HG02970 (cell line): Measurements from ENCODE around the gene IMMP2L.

ENCODE experiments used
- ATAC-seq: cut with Tn5 transposase; IDR thresholded peaks from one replicate; pipeline ENCODE4 v1.9.1; 2021; ENCODE audit warnings: mild to moderate bottlenecking, moderate library complexity, moderate number of reproducible peaks; ENCODE audit not compliant: unreplicated experiment, low FRiP score

The IMMP2L gene

DNA sequence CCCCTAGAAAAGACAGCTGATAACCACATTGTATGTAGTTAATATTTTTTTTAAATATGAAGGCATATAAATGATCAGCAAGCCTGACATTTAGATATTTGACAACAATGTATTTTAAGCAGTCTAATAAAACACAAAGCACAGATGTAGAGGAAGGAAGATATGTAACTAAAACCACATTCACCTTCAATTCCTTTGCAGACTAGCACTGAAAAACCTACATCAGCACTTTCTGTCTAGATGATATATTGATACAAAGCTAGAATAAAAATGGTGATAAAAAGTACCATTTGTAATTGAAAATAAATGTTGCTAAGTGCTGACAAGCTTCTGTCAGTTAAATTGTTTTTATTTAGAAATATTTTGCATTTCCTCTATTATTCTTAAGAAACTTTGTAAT is 153.6 kb downstream of the IMMP2L start:
- ATAC-seq, result no peak

DNA sequence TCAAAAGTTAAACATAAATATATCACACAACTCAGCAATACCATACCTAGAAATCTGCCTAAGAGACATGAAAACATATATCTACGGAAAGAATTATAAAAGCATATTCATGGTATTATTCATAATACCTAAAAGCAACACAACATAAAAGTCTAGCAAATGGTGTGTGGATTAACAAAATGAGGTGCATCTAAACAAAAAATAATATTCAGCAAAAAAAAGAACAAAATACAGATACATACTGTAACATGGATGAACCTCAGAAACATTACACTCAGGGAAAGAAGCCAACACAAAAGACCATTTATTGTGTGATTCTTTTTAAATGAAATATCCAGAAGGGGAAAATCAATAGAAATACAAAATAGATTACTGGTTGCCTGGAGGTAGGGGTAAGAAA is 155.0 kb downstream of the IMMP2L start:
- ATAC-seq, result no peak

DNA sequence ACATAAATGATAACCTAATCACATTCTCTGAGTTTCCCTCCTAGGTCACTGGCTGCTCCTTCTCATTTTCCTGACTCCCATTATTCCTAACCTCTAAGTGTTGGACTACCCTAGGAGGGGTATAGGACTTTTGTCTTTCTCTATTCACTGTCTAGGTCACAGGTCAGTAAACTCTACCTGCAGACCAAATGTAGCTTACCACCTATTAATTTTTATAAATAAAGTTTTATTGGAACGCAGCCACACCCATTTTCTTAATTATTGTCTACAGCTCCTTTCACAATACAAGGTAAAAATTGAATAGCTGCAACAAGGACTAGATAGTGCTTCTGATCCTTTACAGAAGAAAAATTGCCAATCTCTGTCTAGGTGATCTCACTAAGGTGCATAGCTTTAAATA is 156.7 kb downstream of the IMMP2L start:
- ATAC-seq, result no peak

DNA sequence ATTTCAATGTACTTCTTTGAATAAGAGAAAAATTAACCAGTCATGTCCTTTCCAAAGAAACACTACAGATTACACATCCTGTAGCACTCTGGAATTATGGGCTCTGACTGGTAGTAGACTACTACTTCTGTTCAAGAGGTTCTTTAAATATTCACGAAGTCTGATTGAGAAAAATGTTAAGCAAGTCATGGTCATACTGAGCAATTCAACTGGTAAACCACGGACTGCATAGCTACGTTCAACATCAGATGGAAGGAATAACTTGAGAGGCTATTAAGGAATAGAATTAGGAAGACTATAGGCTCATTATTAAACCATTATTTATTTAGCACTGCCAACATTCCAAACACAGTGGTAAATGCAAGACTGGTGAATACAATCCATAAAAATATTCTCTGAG is 160.8 kb downstream of the IMMP2L start:
- no peak for ATAC-seq

DNA sequence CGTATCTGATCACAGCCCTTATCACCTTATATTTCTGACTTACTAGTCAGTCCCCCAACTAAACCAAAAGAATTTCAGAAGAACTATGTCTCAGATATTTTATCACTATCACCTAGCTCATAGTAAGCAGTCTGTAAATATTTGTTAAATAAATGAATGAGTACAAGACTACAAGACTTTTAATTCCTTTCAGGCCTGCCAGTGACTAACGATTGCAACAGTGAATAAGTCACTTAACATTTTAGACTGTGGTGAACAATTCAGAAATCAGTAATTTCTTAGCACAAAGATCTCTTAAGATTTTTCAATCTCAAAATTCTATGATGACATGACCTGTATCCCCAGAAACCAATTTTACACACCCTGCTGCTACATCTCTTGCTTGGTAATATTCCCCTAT is 162.2 kb downstream of the IMMP2L start:
- no peak for ATAC-seq

DNA sequence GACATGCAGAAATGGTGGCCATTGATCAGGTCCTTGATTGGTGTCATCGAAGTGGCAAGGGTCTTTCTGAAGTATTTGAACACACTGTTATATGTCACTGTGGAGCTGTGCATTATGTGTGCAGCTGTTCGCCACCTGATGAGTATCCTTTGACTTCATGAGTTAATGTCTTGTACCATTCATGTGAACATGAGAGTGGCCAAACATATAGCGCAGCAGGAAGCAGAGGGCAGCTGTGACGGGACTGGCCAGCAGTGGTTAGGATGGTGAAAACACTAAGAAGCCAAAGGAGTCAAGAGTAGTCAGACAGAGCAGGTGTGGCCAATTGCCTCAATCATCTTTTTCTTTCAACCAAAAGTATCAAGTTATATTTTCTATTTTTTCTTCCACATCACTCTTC is 167.4 kb downstream of the IMMP2L start:
- ATAC-seq, result no peak

DNA sequence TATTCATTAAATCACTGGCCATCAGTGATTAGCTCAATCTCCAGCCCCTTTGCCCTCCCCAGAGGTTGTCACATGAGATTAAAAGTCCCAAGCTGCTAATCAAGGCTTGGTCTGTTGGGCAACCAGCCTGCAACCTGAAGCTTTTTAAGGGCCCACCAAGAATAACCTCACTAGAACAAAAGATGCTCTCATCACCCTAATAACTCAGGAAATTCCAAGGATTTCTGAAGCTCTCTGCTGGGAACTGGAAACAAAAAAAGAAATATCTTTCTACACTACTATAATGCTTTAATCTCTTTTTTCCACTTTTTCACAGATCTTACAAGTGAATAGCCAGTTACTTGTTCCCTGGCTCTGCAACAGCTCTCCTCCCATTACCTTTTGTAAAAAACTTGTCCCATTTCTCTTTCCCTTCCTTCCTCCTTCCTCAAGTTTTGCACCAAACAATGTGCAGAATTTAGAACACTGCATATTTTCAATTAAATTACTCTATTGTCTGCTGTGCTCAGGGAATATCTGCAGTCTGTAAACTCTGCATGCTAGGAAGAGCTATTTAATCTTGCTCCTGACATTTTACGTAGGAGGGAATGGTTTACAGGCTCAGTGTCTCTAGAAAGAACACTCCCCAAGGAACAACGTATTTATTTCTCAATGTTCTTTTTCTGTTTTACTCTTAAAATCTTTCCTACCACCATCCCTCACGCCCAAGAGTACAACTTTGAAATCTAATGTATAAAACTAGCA is 169.1 kb downstream of the IMMP2L start:
- no peak for ATAC-seq

DNA sequence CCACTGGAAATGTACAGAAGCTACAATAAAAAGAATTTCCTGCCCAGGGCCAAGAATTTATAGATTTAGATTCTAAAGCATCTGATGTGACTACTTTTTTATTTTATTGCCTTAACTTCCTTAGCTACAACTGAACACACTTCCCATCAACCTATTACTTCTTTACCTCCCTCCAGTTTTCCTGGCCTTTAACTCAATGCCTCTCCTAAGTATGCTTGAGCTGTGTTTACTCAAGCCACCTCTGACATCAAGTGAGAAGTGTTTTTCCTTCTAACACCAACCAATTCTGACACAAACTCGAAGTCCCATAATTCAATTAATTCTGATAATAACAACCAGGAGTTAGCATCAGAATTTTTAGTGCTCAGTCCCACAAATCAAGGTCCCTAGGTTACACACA is 170.0 kb downstream of the IMMP2L start:
- ATAC-seq, result no peak

DNA sequence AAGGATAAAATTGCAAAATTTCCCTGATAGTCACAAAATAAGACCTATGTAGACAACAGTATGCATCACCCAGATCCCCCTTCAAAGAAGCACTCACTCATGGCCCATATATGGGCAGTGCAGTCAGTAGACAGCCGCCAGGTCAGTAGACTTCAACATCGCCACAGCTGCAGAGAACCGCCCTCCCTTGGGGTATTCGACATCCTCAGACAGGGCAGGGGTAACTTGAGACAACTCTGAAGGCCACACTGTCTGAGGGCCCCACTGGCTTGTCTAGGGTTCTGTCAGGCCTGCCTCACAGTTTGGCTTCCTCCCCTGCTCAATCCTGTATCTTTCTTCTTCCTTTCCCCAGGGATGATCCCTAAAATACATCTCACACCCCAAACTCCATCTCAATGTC is 172.3 kb downstream of the IMMP2L start:
- no peak for ATAC-seq

DNA sequence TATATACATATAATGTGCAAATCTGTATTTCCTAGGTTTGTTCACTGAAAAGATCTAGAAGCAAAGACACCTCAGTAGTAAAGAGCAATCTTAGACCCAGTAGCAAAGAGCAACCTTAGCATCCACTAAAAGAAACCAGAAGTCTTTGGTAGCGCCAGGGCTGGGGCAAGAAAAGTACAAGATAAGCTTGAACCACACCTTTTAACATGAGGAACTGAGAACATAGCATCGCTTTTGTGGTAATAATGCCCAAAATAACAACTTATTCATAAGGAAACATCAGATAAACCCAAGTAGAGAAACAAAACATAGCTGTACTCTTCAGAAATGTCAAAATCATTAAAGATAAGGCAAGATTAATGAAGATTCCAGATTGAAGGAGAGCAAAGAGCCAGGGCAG is 173.4 kb downstream of the IMMP2L start:
- ATAC-seq, result no peak

DNA sequence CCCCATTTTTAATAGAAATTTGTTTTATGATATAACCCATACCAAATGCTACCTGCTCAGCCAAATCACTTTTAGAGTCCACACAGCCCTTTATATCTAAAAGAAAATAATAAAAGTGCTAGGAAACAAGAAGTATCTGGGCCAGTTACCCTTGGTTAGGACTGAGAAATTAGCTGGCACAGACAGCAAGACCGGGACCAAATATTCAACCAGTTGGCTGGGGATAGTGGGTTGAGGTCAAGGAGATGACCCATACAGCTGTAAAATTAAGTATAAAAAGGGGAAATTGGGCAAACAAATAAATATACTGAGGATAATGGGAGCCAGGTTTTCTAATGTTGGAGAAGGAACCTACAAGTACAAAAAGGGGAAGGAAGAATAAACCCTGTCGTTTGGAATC is 174.3 kb downstream of the IMMP2L start:
- ATAC-seq, result no peak

DNA sequence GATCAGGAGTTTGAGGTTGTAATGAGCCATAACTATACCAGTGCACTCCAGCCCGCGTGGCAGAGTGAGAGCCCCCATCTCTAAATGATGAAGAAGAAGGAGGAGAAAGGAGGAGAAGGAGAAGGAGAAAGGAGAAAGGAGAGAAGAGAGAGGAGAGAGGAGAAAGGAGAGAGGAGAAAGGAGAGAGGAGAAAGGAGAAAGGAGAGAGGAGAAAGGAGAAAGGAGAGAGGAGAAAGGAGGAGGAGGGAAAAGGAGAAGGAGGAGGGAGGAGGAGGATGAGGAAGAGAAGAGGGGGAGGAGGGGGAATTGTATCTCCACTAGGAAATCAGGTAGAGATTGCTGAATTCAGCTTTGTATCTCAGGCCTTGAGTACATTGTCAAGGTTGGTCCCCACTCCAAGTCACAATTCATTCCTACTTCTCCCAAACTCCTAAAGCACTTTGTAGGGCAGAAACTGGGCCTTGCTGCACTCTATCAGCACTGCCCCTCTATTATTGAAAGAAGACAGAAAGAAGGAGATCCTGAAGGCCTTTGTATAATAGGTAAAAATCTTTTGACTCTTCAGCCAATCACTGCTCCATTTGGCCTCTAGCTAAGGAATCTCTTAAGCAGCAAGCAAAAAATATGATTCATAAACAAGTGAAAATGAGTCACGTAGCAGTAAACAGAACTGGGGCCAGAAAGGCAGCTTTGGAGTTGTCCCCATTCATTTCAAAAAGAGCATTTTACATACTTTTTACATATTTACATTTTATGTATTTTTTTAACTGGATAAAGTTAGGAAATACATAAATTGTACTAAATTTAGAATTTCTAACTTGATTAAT is 178.0 kb downstream of the IMMP2L start:
- ATAC-seq, result no peak

DNA sequence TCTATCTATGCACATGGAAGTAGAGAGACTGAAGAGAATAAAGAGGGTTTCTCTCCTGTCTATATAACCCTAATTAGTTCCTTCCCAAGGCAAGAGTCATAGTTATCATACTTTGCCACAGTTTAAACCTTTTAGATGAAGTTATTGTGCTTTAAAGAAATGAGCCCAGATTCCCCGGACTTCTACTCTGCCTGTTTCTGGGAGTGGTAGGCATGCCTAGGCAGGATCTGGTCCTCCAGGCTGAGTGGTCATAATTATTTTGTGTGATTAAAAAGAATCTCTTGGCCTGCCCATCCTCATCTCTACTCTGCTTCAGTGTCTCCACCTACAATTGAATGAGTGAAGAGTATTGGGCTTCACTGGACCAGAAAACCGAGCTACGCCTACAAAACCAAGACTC is 179.2 kb downstream of the IMMP2L start:
- no peak for ATAC-seq

DNA sequence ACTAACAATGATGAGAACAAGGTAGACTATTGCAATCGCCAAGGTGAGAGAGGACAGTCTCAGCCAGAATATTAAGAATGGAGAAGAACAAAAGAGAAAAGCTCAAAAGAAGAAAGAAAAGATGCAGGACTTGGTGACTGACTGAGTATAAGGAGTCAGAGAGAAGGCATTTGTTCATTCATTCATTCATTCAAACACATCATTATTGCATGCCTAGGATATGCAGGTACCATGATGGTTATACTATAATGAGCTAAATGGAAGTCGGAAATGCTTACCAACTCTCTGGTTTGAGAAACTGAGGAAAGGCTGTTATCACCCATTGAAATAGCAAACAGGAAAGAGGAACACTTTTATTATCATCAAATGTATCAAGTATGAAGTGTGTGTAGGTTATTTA is 180.7 kb downstream of the IMMP2L start:
- ATAC-seq, result no peak

DNA sequence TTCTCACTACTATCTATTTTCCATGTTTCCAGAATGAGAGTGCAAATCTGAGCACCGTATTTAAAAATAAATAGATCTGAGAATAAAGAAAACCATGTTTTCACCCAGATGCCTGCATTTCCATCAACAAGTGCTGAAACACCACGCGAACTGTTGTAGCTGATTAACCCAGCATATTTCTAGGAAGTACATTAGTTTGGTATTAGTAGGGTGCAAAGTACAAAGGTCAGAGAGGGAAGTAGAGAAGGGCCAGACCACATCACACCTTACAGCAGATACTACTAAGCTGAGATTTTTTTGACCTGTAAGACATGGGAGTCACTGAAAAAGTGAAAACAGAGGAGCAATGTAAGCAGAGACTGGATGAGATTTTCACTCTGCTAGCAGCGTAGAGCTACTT is 181.3 kb downstream of the IMMP2L start:
- ATAC-seq, result no peak

DNA sequence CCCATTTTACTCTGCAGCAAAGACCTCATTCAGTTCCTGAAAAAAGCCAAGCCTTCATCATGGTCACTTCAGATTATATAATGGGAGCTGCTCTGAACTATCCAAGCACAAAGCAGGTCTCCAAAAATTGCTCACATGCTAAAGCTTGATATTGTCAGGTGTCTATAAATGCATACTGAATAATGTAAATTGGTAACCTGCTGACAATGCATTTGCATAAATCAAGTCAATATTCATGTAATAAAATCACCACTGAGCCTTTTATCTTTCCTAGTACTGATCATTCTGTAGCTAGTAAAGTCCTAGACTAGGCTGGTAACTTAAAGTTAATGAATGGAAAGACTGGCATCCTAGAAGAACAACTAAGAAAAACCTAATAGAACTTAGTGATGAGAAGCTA is 188.3 kb downstream of the IMMP2L start:
- ATAC-seq, result no peak

DNA sequence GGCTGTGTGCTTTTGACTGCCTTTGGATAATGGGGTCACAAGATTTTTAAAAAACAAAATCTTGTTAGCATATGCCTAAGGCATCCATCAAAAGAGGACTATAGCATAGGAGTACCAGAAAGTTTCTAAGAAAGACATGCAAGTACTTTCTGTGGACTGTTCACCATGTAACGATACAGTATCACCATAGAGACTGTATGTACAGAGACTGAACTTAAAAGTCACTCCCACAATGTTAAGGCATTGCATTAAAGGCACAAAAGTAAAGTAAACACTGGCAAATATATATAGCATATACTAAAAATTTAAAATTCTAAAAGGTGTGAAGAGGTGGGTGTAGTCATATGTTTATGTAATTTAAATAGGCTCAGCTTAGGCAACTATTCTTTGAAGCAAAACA is 190.9 kb downstream of the IMMP2L start:
- no peak for ATAC-seq

DNA sequence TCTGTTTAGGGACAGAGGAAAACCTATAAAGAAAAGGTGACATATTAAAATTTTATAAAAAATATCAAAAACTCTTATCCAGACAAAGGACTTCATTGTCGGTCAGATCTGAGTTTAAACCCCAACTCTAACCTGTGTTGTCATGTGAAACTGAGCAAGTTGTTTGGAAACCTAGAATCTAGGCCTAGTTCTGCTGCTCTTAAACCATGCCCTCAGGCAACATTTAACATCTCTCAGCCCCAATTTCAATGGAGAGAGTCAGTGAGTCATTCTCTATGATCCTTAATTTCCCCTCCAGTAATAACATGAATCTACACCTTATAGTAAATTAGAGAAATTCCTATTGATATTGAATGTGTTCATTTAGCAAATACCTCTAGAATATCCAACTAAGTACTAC is 192.3 kb downstream of the IMMP2L start:
- ATAC-seq, result no peak

DNA sequence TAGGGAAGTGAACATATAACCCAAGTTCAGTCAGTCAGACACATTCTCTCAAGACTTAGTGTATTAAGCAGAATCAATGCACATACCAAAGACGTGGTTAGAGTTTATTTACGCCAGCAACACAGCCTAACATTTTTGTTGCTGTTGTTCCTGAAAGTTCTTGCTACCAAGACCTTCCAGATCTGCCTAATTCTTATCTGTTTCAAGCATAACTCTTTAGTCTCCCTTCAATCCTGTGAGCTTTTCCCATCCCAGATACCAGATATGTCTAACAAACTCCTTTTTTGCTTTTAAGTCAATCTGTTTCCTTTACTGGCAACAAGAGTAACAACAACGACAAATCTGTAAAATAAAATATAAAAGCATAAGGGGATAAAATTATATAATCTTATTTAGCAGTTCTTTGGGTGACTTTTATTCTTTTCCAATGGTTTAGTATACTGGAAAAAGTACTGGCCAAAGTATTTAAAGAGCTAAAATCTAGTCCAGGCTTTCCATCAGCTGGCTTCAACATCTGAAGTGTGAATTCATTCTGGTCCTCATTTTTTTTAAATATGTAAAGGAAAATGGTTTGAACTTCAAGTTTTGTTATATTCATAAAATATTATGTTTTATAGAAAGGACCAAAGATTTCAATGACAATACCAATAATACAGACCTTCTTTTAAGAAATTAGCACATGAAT is 193.8 kb downstream of the IMMP2L start:
- no peak for ATAC-seq

DNA sequence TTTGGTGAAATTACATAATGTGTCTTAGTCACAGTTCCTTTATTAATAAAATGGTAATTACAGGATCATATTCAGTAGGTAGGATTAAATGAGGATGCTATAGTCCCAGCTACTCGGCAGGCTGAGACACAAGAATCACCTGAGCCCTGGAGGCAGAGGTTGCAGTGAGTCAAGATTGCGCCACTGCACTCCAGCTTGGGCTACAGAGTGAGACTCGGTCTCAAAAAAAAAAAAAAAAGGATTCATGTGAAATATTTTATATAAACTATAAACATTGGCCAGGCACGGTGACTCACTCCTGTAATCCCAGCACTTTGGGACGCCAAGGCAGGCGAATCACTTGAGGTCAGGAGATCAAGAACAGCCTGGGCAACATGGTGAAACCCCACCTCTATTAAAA is 197.9 kb downstream of the IMMP2L start:
- no peak for ATAC-seq

DNA sequence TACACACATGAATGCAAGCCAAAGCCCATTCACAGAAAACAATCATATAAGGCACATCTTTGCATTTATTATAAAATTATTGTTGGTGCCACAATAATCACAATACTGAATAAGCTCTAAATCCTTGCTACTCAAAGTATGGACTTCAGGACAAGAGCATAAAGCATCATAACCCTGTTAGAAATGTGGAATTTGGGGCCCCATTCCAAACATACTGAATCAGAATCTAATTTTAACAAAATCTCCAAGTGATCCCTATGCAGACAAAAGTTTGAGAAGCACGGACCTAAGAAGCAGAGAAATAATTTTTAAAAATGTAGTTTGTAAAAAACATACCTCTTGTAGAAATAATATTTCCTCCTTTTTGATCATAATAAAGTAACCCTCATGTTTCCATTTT is 199.2 kb downstream of the IMMP2L start:
- no peak for ATAC-seq
